Activated CD4-positive, alpha-beta T cell treated with anti-CD3 and anti-CD28 coated beads, Interleukin-2, amount 50 U/mL, for 48 hours (primary cell): ENCODE measurements around the gene UNC5C.

Experiments
- DNase-seq, 2 experiments: peaks; one replicate each; pipeline ENCODE4 v3.0.0-alpha.2; 2020

UNC5C gene

GRCh38 chr4:95517576-95518345 is 31.0 kb downstream of the UNC5C start:
- DNase-seq: no peak

- no peak for DNase-seq
Measured at GRCh38 chr4:95516528-95517017, 32.2 kb downstream of the UNC5C start.

GRCh38 chr4:95515589-95515988 is 33.2 kb downstream of the UNC5C start:
- DNase-seq: no peak

- no peak for DNase-seq
Measured at GRCh38 chr4:95513022-95513421, 35.8 kb downstream of the UNC5C start.

GRCh38 chr4:95511477-95511876 is 37.3 kb downstream of the UNC5C start:
- no peak for DNase-seq

- DNase-seq: no peak
Measured at GRCh38 chr4:95510877-95511276, 37.9 kb downstream of the UNC5C start.

- DNase-seq: no peak
Measured at GRCh38 chr4:95510145-95510544, 38.6 kb downstream of the UNC5C start.

GRCh38 chr4:95508421-95508820 is 40.4 kb downstream of the UNC5C start:
- no peak for DNase-seq

GRCh38 chr4:95507561-95507960 is 41.2 kb downstream of the UNC5C start:
- DNase-seq: no peak

- no peak for DNase-seq
Measured at GRCh38 chr4:95507147-95507546, 41.6 kb downstream of the UNC5C start.

- no peak for DNase-seq
Measured at GRCh38 chr4:95506264-95506663, 42.5 kb downstream of the UNC5C start.

GRCh38 chr4:95505799-95506198 is 43.0 kb downstream of the UNC5C start:
- no peak for DNase-seq

GRCh38 chr4:95505151-95505550 is 43.6 kb downstream of the UNC5C start:
- no peak for DNase-seq

GRCh38 chr4:95504501-95504900 is 44.3 kb downstream of the UNC5C start:
- no peak for DNase-seq

GRCh38 chr4:95500361-95500760 is 48.4 kb downstream of the UNC5C start:
- no peak for DNase-seq

- no peak for DNase-seq
Measured at GRCh38 chr4:95499291-95499696, 49.5 kb downstream of the UNC5C start.

- no peak for DNase-seq
Measured at GRCh38 chr4:95494186-95494585, 54.6 kb downstream of the UNC5C start.

GRCh38 chr4:95478679-95479078 is 70.1 kb downstream of the UNC5C start:
- DNase-seq: no peak

- DNase-seq: no peak
Measured at GRCh38 chr4:95476121-95476520, 72.7 kb downstream of the UNC5C start.

- no peak for DNase-seq
Measured at GRCh38 chr4:95472534-95472933, 76.2 kb downstream of the UNC5C start.

- DNase-seq: no peak
Measured at GRCh38 chr4:95470622-95471021, 78.2 kb downstream of the UNC5C start.

- DNase-seq: no peak
Measured at GRCh38 chr4:95469617-95470016, 79.2 kb downstream of the UNC5C start.

- no peak for DNase-seq
Measured at GRCh38 chr4:95466791-95467190, 82.0 kb downstream of the UNC5C start.

GRCh38 chr4:95465010-95465409 is 83.8 kb downstream of the UNC5C start:
- no peak for DNase-seq

- no peak for DNase-seq
Measured at GRCh38 chr4:95462921-95463320, 85.9 kb downstream of the UNC5C start.
